CD4-positive, alpha-beta T cell treated with Interleukin-6 for 4 hours (primary cell): ENCODE data around the gene ZNF575.

Source experiments
- DNase-seq: peaks from one replicate; pipeline ENCODE4 v3.0.0-alpha.2; 2020; ENCODE audit warnings: mixed read lengths

ZNF575 gene

DNA sequence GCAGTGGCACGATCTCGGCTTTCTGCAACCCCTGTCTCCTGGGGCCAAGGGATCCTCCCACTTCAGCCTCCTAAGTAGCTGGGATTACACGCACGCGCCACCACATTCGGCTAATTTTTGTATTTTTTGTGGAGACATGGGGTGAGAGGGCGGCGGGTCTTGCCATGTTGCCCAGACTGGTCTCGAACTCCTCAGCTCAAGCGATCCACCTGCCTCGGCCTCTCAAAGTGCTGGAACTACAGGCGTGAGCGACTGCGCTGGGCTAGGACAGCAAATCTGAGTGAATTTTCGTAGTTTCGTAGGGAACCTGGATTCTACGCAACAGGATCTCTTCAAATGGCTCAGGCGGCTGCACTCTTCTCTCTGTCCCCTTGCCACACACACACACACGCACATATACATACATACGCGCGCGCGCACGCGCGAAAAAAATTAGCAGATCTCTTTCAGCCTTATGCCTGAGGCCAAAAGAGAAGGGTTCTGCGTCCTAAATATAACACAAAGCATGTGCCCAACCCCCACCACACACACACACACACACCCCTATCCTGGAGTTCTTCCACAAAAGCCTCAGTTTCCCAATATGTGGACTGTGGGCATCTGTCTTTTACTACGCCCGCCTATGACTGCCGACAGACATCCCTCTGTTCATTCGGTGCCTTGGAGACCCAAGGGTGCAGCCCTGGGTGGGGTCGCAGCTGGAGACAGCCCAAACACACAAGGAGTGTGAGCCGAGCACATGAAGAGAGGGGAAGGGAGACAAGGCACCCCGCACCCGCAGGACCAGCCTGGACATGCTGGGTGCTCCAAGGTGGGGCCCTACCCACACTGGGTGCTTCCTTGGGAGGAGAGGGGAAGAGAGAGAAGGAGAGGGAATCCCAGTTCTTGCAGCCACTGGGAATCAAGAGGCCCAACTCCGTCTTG lies 43.2 kb downstream of the ZNF575 start:
- DNase-seq: no peak

- no peak for DNase-seq
These were observed 45.8 kb downstream of the ZNF575 start for GRCh38 chr19:43578787-43579186.

DNA sequence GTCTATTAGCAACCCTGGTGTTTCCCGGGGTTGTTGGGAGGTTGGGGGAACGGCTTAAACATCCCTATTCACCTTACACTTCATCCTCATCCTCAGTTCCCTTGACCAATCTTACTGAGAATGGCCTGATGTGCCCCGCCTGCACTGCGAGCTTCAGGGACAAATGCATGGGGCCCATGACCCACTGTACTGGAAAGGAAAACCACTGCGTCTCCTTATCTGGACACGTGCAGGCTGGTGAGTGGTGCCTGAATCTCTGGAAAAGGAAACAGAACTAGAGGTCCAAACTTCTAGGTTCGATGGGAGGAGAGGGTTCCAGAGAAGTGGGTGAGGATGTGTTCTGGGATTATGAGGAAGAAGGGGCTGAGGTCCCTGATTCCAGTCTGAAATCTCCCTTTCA lies 48.5 kb downstream of the ZNF575 start:
- no peak for DNase-seq

DNA sequence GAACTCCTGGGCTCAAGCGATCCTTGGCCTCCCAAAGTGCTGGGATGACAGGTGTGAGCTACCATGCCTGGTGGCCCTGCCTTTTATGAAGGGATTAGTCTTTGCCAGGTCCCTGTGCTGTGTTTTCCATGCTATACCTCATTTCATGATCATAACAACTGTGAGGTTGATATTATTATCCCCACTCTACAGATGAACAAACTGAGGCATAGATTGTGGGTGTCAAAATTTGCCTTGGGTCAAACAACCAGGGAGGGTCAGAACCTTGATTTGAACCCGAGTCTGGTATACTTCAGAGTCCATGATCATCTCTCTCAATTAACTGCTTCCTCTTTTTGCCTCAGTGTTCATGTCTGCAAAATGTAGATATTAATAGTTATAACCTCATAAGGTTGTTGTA lies 49.5 kb downstream of the ZNF575 start:
- DNase-seq: no peak

DNA sequence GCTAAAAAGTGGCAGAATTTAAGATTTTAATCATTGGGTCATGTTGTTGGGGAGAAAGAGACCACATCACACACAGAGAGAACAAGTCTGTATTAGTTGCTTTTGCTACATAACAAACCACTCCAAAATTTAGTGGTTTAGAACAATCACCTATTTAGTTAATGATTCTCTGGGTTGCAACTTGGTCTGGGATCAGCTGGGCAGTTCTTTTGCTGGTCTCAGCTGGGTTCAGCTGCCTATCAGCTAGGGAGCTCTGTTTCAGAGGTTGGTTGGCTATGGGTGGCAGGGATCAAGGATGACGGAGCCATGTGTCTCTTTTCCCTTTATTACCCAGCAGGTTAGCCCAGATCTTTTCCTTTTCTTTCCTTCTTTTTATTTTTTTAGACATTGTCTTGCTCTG lies 51.5 kb downstream of the ZNF575 start:
- DNase-seq: no peak
